Ureter (tissue), 1 donor: ENCODE data around the gene LUC7L2. TPM values are rescaled to one million over a fixed set of nuclear protein-coding genes. Genes with fewer than 3 reads are reported as not detected.
"Not testable (repeated sequence)": the region's sequence is repeated elsewhere in the genome, so short reads cannot be mapped to it uniquely, and the experiment has no call there.

Source experiments
- DNase-seq: peaks from one replicate; pipeline ENCODE4 v3.0.0-alpha.2; 2020; ENCODE audit warnings: low spot score
- total RNA-seq: library from RNA; stranded (reverse); gene quantifications from one replicate; pipeline ENCODE4 v1.2.4, GENCODE V29; 2023
- donor health status: DM: yes; HTN: yes; CAD: no.

LUC7L2 gene
- total RNA-seq, 1 donor from 2014 or later, result 140 TPM

- no peak for DNase-seq
Observed at GRCh38 chr7:139446051-139446890, 86.6 kb downstream of the LUC7L2 start.

GRCh38 chr7:139450851-139451250 lies 91.2 kb downstream of the LUC7L2 start:
- DNase-seq, result no peak

GRCh38 chr7:139451638-139452037 lies 91.9 kb downstream of the LUC7L2 start:
- DNase-seq, result no peak

GRCh38 chr7:139452958-139453672 lies 93.4 kb downstream of the LUC7L2 start:
- no peak for DNase-seq

- DNase-seq, result no peak
Observed at GRCh38 chr7:139453673-139454321, 94.1 kb downstream of the LUC7L2 start.

GRCh38 chr7:139455789-139456188 lies 96.1 kb downstream of the LUC7L2 start:
- no peak for DNase-seq

GRCh38 chr7:139456511-139456910 lies 96.8 kb downstream of the LUC7L2 start:
- no peak for DNase-seq

GRCh38 chr7:139457153-139457946 lies 97.7 kb downstream of the LUC7L2 start:
- no peak for DNase-seq

- not testable (repeated sequence) for DNase-seq
Observed at GRCh38 chr7:139463421-139463820, 103.7 kb downstream of the LUC7L2 start.

GRCh38 chr7:139464511-139464910 lies 104.8 kb downstream of the LUC7L2 start:
- DNase-seq, result not testable (repeated sequence)

GRCh38 chr7:139465072-139465471 lies 105.4 kb downstream of the LUC7L2 start:
- DNase-seq, result not testable (repeated sequence)

- not testable (repeated sequence) for DNase-seq
Observed at GRCh38 chr7:139467729-139468128, 108.0 kb downstream of the LUC7L2 start.

- not testable (repeated sequence) for DNase-seq
Observed at GRCh38 chr7:139468281-139468680, 108.6 kb downstream of the LUC7L2 start.

- no peak for DNase-seq
Observed at GRCh38 chr7:139471740-139472353, 112.2 kb downstream of the LUC7L2 start.

Other genes starting within 250 kb of the LUC7L2 start
- 36.1 TPM for gene UBN2, start 128.7 kb upstream of the LUC7L2 start, total RNA-seq
- 7.3 TPM for gene FMC1, start 18.6 kb upstream of the LUC7L2 start, total RNA-seq
- gene KLRG2, start 123.8 kb downstream of the LUC7L2 start, total RNA-seq, result 0.49 TPM
- gene CLEC2L, start 163.8 kb downstream of the LUC7L2 start, total RNA-seq, result not detected